ENCODE measurements around the gene PLCB3. TPM values are rescaled to one million over a fixed set of nuclear protein-coding genes. Genes with fewer than 3 reads are reported as not detected.

The PLCB3 gene
- total RNA-seq, 1 donor from 2014 or later = 25.4 TPM

- TF ChIP-seq CTCF (IDR thresholded peaks at IDR 0.05; ENCODE audit: insufficient read depth, low read length, poor library complexity, severe bottlenecking) = no peak
- Histone ChIP-seq H3K4me3 (ENCODE audit: low read depth, low read length) (no peak overlapping the region), H3K27me3 (ENCODE audit: control insufficient read depth, insufficient read depth, low read length) (peaks cover 25% of the 10 kb centered on the region), H3K36me3 (ENCODE audit: control insufficient read depth, insufficient read depth, low read length) (peaks cover 1% of the 10 kb centered on the region)
- no peak for DNase-seq (ENCODE audit: low read depth)
Measured at GRCh38 chr11:64303109-64304031, 52.0 kb downstream of the PLCB3 start.

GRCh38 chr11:64304032-64304315 lies 52.6 kb downstream of the PLCB3 start:
- no peak for DNase-seq (ENCODE audit: low read depth)
- no peak for TF ChIP-seq CTCF (IDR thresholded peaks at IDR 0.05; ENCODE audit: insufficient read depth, low read length, poor library complexity, severe bottlenecking)
- peaks cover 20% of the 10 kb centered on the region for H3K27me3 ChIP-seq (ENCODE audit: control insufficient read depth, insufficient read depth, low read length)
- peaks cover 1% of the 10 kb centered on the region for H3K36me3 ChIP-seq (ENCODE audit: control insufficient read depth, insufficient read depth, low read length)
- no peak overlapping the region for H3K4me3 ChIP-seq (ENCODE audit: low read depth, low read length)

GRCh38 chr11:64304316-64305072 lies 53.2 kb downstream of the PLCB3 start:
- Histone ChIP-seq H3K27me3 (ENCODE audit: control insufficient read depth, insufficient read depth, low read length) (peaks cover 15% of the 10 kb centered on the region), H3K4me3 (ENCODE audit: low read depth, low read length) (peak overlapping the region; percentile 56), H3K36me3 (ENCODE audit: control insufficient read depth, insufficient read depth, low read length) (peaks cover 1% of the 10 kb centered on the region)
- peak; percentile 63 for DNase-seq (ENCODE audit: low read depth)
- peak; percentile 87 for TF ChIP-seq CTCF (IDR thresholded peaks at IDR 0.05; ENCODE audit: insufficient read depth, low read length, poor library complexity, severe bottlenecking)

- TF ChIP-seq CTCF (IDR thresholded peaks at IDR 0.05; ENCODE audit: insufficient read depth, low read length, poor library complexity, severe bottlenecking) = no peak
- Histone ChIP-seq H3K27me3 (ENCODE audit: control insufficient read depth, insufficient read depth, low read length) (peaks cover 8% of the 10 kb centered on the region), H3K36me3 (ENCODE audit: control insufficient read depth, insufficient read depth, low read length) (peaks cover 1% of the 10 kb centered on the region), H3K4me3 (ENCODE audit: low read depth, low read length) (peak within 1 kb of the TSS; percentile 56)
- peak; percentile 89 for DNase-seq (ENCODE audit: low read depth)
Measured at GRCh38 chr11:64305075-64305690, 53.9 kb downstream of the PLCB3 start, which contains the start of gene ESRRA. ESRRA (plus strand) TSS chr11:64305524; CDS start chr11:64307180, 1,656 bp downstream.

GRCh38 chr11:64305691-64306562 lies 54.6 kb downstream of the PLCB3 start:
- peak; percentile 45 for TF ChIP-seq CTCF (IDR thresholded peaks at IDR 0.05; ENCODE audit: insufficient read depth, low read length, poor library complexity, severe bottlenecking)
- Histone ChIP-seq H3K27me3 (ENCODE audit: control insufficient read depth, insufficient read depth, low read length) (peaks cover under 1% of the 10 kb centered on the region), H3K4me3 (ENCODE audit: low read depth, low read length) (peak overlapping the region; percentile 51), H3K36me3 (ENCODE audit: control insufficient read depth, insufficient read depth, low read length) (peaks cover 1% of the 10 kb centered on the region)
- no peak for DNase-seq (ENCODE audit: low read depth)

Data from kidney epithelial cell (primary cell).